DOHH2 (cell line): ENCODE measurements around the gene KRT76.

Experiments
- CTCF ChIP-seq: fragments of 200-600 bp; sonication (generic); IDR thresholded peaks from one replicate; pipeline ENCODE4 v1.5.1; 2014; ENCODE audit warnings: antibody characterized with exemption, mild to moderate bottlenecking, low read depth, low read length; ENCODE audit not compliant: poor library complexity, severe bottlenecking
- EZH2phosphoT487 ChIP-seq: fragments of 200-600 bp; sonication (generic); IDR thresholded peaks from 2 replicates; pipeline ENCODE4 v1.6.1; 2017; ENCODE audit warnings: borderline replicate concordance, mild to moderate bottlenecking, antibody characterized with exemption, low read length, moderate library complexity, mixed read lengths

GRCh38 chr12:52753283-52753682 lies 23.9 kb downstream of the KRT76 start:
- no peak for TF ChIP-seq CTCF
- no peak for TF ChIP-seq EZH2phosphoT487
